Ovary (tissue), 9 donors: ENCODE results near the gene SAMHD1. TPM values are rescaled to one million over a fixed set of nuclear protein-coding genes. Genes with fewer than 3 reads are reported as not detected.
A peak's percentile ranks its signal among the peaks of the same experiment; 100 is the strongest.

ENCODE experiments used
- DNase-seq, 5 donors: peaks; one replicate each; pipeline ENCODE4 v3.0.0-alpha.2; 2019 to 2020
- H3K27ac ChIP-seq, 2 donors: fragments of 200-600 bp; one replicate each; pipeline versions ENCODE4 v1.5.1 to v1.8.0; 2019 to 2022
- H3K27me3 ChIP-seq: fragments of 200-600 bp; one replicate; pipeline ENCODE4 v1.8.0; 2022
- H3K36me3 ChIP-seq: fragments of 200-600 bp; sonication (generic); one replicate; pipeline ENCODE4 v1.5.1; 2019
- H3K4me1 ChIP-seq: one replicate; pipeline ENCODE4 v1.8.1; 2013; ENCODE audit warnings: mild to moderate bottlenecking, moderate library complexity; ENCODE audit not compliant: insufficient read depth
- H3K4me3 ChIP-seq: fragments of 200-600 bp; sonication (generic); one replicate; pipeline ENCODE4 v1.5.1; 2017
- H3K9me3 ChIP-seq, 2 donors: fragments of 200-600 bp in 1 of 2; sonication (generic) in 1 of 2; one replicate each; pipeline versions ENCODE4 v1.5.1 to v1.8.1; 2013 to 2019; ENCODE audit warnings: mild to moderate bottlenecking in 1 of 2, moderate library complexity in 1 of 2
- CTCF ChIP-seq, 3 donors: fragments of 450-650 bp in 2 of 3; fragments of 200-600 bp in 1 of 3; IDR thresholded peaks; one replicate each; pipeline versions ENCODE4 v1.5.1 to v1.8.0; 2016 to 2022; ENCODE audit warnings: antibody characterized with exemption in 3 of 3, mild to moderate bottlenecking in 1 of 3
- EP300 ChIP-seq: sonication (generic); formaldehyde crosslinking; IDR thresholded peaks from one replicate; pipeline ENCODE4 v1.6.1; 2017; ENCODE audit warnings: antibody characterized with exemption
- POLR2A ChIP-seq: fragments of 450-650 bp; IDR thresholded peaks from one replicate; pipeline ENCODE4 v1.6.1; 2017; ENCODE audit warnings: antibody characterized with exemption, mild to moderate bottlenecking, moderate library complexity
- WGBS, 3 donors: extraction: QIAGEN DNeasy Blood & Tissue Kit in 1 of 3; methylation state at CpG; one replicate each; pipeline versions ENCODE4 v1.1.5 to v1.1.7; 2013 to 2017; 5-methylcytosine and 5-hydroxymethylcytosine counted together
- intact Hi-C, 4 donors: fragments of 100-400 bp; cut with DNase I; formaldehyde crosslinking; loops; one replicate each; pipeline versions ENCODE4 v1.11.0 to v1.15.1; 2022 to 2023
- polyA plus RNA-seq, 2 donors: library from polyadenylated mRNA; stranded (reverse); fragments of 200-250 nt in 1 of 2; fragments of 350-450 nt in 1 of 2; fragmentation: Illumina TruSeq in 1 of 2; extraction: RNeasy Lipid Tissue Mini Kit (QIAGEN cat#74804) in 1 of 2; gene quantifications; one replicate each; pipeline ENCODE4 v1.2.3, GENCODE V29; 2013 to 2014
- total RNA-seq, 7 donors: library from RNA; depleted of rRNA in 2 of 7; stranded (reverse); fragments of >200 nt in 2 of 7; fragmentation: NEBNext Ultra II Directional in 3 of 7; extraction: Animal tissue kit (Norgen Biotek cat#: 25700) in 3 of 7; gene quantifications; one replicate each; pipeline versions ENCODE4 v1.1.0 to v1.2.4, GENCODE V29; 2016 to 2023
- donor health status: DM: no; HTN: no; CAD: no; lungs with moderate emphysema.
- donor health status: DM: no; HTN: no; CAD: no.
- donor health status: Bipolar disorder and iron deficiency.
- donor health status: DM: yes; HTN: yes; CAD: no.
- donor health status: DM: no; HTN: no; CAD: no.
- donor health status: DM: yes; HTN: yes; CAD: no.

The SAMHD1 gene
- total and polyA plus RNA-seq, 9 donors, result 25.4 to 184 (median 103) TPM

- Histone ChIP-seq H3K27me3 (no peaks in the 10 kb centered on the region), H3K4me3 (no peak overlapping the region), H3K9me3 (no peaks in the 10 kb centered on the region), H3K27ac (no peak overlapping the region), H3K4me1 (peaks cover 8% of the 10 kb centered on the region), H3K36me3 (no peaks in the 10 kb centered on the region)
- intact Hi-C loops, result loop anchor here in 3 of 4 donors (10.0 kb wide), 4 partner anchors 51 to 661 kb away; partner anchors contain the start of gene DSN1 (in 2 of the 3)
- TF ChIP-seq POLR2A (no peak), CTCF (IDR thresholded peaks at IDR 0.05) (no peak), EP300 (no peak)
- no peak for DNase-seq
These were observed 85.7 kb downstream of the SAMHD1 start for GRCh38 chr20:36865861-36866149.

DNA sequence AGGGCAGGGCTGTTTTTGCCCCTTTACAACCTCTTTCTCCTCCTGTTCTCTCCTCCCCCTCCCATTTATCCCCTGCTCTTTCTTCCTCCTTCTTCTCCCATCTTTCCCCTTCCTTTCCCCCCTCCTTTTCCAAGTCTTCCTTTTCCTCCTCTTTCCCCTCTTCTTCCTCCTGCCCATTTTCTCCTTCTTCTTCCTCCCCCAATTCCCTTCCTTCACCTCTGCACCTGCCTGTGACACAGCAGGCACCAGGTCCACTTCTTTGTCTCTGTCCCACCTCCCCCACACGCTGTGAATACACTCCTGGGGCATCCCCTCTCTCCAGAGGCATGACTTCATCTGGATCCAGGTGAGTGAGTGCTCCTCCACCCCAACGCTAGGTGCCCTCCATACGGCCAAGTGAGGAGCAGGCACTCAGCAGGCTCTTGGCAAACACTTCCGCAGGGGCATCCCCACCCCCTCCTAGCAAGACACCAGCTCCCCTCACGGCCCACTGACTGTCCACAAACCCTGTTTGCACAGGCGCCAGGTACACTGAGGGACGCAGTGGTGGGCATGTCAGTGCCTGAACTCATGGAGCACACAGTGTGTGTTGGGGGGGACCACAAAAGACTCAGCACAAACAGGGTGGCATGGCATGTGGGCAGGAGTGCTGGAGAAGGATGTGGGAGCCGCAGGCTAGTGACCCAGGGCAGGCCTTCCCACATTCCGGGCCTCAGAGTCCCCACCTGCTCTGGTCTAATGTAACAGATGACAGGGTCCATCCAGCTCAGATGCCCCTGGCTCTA is 86.2 kb downstream of the SAMHD1 start:
- intact Hi-C loops, result loop anchor here in 3 of 4 donors (10.0 kb wide), 4 partner anchors 50 to 660 kb away; partner anchors contain the start of gene DSN1 (in 2 of the 3)
- Histone ChIP-seq H3K27ac (no peak overlapping the region), H3K9me3 (no peaks in the 10 kb centered on the region), H3K4me1 (peaks cover 10% of the 10 kb centered on the region), H3K27me3 (no peaks in the 10 kb centered on the region), H3K4me3 (no peak overlapping the region), H3K36me3 (no peaks in the 10 kb centered on the region)
- TF ChIP-seq EP300, result no peak
- TF ChIP-seq CTCF (IDR thresholded peaks at IDR 0.05), result no peak
- TF ChIP-seq POLR2A, result no peak
- WGBS, 3 donors, result 87 to 90% (median 87%) methylated on average over 9 of the region's 9 CpGs
- no peak for DNase-seq

DNA sequence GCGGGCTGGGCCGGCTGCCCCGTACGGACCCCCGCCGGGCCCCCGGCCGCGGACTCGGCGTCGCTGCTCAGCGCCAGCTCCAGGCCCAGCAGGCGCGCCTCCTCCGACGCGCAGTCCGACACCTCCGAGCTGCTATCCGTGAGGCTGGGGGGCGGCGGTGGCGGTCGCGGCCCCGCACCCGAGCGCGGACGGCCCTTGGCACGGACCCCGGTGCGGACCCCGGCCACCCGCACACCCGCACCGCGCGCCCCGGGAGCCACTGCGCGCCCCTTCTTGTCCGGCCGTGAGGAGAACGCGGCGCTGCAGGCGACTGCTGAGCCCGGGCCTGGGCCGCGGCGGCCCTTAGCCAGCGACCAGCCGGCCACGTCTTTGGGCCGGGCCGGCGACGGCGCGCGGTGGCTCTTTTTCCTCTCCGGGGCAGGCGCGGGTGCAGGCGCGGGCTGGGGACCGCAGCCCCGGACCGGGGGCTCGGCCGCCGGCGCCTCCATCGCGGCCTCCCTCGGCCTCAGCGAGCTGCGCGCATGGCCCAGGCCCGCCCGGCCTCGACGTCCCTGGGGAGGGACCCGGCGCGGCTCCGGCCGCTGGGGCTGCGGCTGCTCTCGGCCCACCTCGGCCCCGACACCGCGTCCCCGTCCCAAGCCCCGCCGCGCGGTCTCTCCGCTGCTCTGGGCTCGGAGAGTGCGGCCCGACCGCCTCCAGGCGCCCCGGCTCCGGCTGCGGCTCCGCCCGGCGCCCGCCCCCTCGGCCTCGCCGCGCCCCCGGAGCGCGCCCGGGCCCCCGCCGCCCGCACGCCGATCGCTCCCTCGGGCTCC is 88.4 kb downstream of the SAMHD1 start:
- Histone ChIP-seq H3K4me1 (peaks cover 18% of the 10 kb centered on the region), H3K36me3 (no peaks in the 10 kb centered on the region), H3K27ac (peak overlapping the region; percentile 89 to 95), H3K4me3 (peak overlapping the region; percentile 46), H3K27me3 (no peaks in the 10 kb centered on the region), H3K9me3 (no peaks in the 10 kb centered on the region)
- DNase-seq, result peak in 1 of 5 donors; percentile 64
- WGBS, 3 donors, result 1% methylated on average over 25 to 129 of the region's 129 CpGs
- TF ChIP-seq CTCF (IDR thresholded peaks at IDR 0.05) (no peak), EP300 (no peak), POLR2A (peak; percentile 13)
- intact Hi-C loops, result loop anchor here in 3 of 4 donors (5.0 to 10.0 kb wide), 5 partner anchors 48 to 658 kb away; partner anchors contain the start of genes DSN1 (in 2 of the 3) and NDRG3 (in 1 of the 3)

DNA sequence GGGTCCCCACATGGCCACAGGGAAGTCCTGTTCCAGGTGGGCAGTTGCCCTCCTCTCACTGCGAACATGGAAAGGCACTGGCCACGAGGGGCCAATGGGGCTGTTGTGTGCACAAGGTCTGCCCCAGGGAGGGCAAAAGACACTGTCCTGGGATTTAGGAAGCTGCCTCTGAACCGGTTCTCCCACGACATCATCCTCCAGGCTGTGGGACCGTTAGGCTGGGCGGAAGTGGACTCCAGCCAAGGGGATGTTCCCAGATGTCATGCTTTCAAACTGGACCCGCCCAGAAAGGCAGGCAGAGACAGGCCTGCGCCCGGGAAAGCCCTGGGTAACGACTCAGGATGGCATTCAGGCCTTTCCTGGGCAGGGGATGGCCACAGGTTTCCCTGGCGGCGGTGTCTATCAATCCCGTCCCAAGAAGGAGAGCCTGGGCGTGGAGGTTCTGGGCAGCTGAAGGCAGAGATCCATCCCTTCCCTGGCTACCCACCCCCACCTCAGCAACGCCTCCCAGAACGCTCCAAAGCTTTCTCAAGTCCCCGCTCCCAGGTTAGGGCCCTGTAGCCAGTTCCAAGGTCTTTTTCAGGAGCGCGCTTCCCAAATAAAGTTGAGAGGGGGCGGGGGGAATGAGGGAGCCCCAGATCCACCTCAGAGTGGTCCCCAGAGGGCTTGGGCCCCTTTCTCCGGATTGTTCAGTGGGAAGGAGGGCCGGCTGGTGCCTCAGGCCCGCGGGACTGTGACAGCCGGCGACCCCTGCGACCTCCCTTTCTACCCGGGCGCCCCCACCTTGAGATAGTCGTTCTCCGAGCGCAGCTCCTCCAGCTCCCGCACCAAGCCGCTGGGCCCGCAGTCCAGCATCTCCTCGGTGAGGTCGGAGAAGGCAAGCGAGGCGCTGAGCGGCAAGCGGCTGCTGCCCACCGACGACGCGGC is 89.4 kb downstream of the SAMHD1 start:
- no peaks in the 10 kb centered on the region for H3K27me3 ChIP-seq
- TF ChIP-seq EP300 (no peak), CTCF (IDR thresholded peaks at IDR 0.05) (no peak), POLR2A (peak; percentile 80)
- WGBS, 3 donors, result 2 to 3% (median 2%) methylated on average over 39 to 45 of the region's 45 CpGs
- peaks cover 20% of the 10 kb centered on the region for H3K4me1 ChIP-seq
- H3K36me3 ChIP-seq, result no peaks in the 10 kb centered on the region
- peak overlapping the region; percentile 89 to 95 for H3K27ac ChIP-seq
- peak; percentile 86 to 91 (median 87) for DNase-seq
- intact Hi-C loops, result loop anchor here in 3 of 4 donors (5.0 to 10.0 kb wide), 5 partner anchors 47 to 657 kb away; partner anchors contain the start of genes DSN1 (in 2 of the 3) and NDRG3 (in 1 of the 3)
- H3K9me3 ChIP-seq, result no peaks in the 10 kb centered on the region
- peak overlapping the region; percentile 46 for H3K4me3 ChIP-seq
